ENCODE data around the gene CDK5.

CDK5 gene

GRCh38 chr7:151080522-151081169 is 22.9 kb upstream of the CDK5 start, which contains the start of gene FASTK:
TSS of gene FASTK (minus strand) at chr7:151080809. CDS start at chr7:151080766, 43 bp downstream.
- no peak for TF ChIP-seq CTCF (conservative IDR thresholded peaks at IDR 0.05)
- peak within 1 kb of the TSS; percentile 97 for H3K27ac ChIP-seq

GRCh38 chr7:151080067-151080521 is 22.4 kb upstream of the CDK5 start:
- H3K27ac ChIP-seq = peak overlapping the region; percentile 97
- TF ChIP-seq CTCF (conservative IDR thresholded peaks at IDR 0.05) = no peak

- no peak for TF ChIP-seq CTCF (conservative IDR thresholded peaks at IDR 0.05)
- peak overlapping the region; percentile 97 for H3K27ac ChIP-seq
These were observed 21.7 kb upstream of the CDK5 start for GRCh38 chr7:151079199-151079910.

GRCh38 chr7:151078233-151079040 is 20.7 kb upstream of the CDK5 start:
- peak overlapping the region; percentile 97 for H3K27ac ChIP-seq
- no peak for TF ChIP-seq CTCF (conservative IDR thresholded peaks at IDR 0.05)

- no peak overlapping the region; the same call in 1 of the 2 replicates for H3K27ac ChIP-seq
- TF ChIP-seq CTCF (conservative IDR thresholded peaks at IDR 0.05) = no peak
These were observed 20.1 kb upstream of the CDK5 start for GRCh38 chr7:151077705-151078232.

- TF ChIP-seq CTCF (conservative IDR thresholded peaks at IDR 0.05) = peak; percentile 58
- peak overlapping the region; percentile 2; the same call in 1 of the 2 replicates for H3K27ac ChIP-seq
These were observed 19.4 kb upstream of the CDK5 start for GRCh38 chr7:151076863-151077704.
